HG03280 (cell line): Measurements from ENCODE around the gene SLIT3.

ENCODE experiments used
- ATAC-seq: cut with Tn5 transposase; IDR thresholded peaks from one replicate; pipeline ENCODE4 v1.9.1; 2021; ENCODE audit warnings: mild to moderate bottlenecking, moderate library complexity; ENCODE audit not compliant: unreplicated experiment

Gene SLIT3

GRCh38 chr5:168847511-168848073, 453.3 kb downstream of the SLIT3 start:
- no peak for ATAC-seq

GRCh38 chr5:168844922-168845296, 456.0 kb downstream of the SLIT3 start:
- no peak for ATAC-seq

- ATAC-seq = no peak
Measured at GRCh38 chr5:168844016-168844921, 456.7 kb downstream of the SLIT3 start.

GRCh38 chr5:168843277-168844015, 457.5 kb downstream of the SLIT3 start:
- ATAC-seq = no peak

GRCh38 chr5:168842571-168843205, 458.3 kb downstream of the SLIT3 start:
- ATAC-seq = no peak

- no peak for ATAC-seq
Measured at GRCh38 chr5:168837852-168838251, 463.1 kb downstream of the SLIT3 start.

- ATAC-seq = no peak
Measured at GRCh38 chr5:168836603-168837231, 464.2 kb downstream of the SLIT3 start.

GRCh38 chr5:168833936-168834335, 467.0 kb downstream of the SLIT3 start:
- no peak for ATAC-seq

GRCh38 chr5:168833383-168833782, 467.6 kb downstream of the SLIT3 start:
- ATAC-seq = no peak

- ATAC-seq = no peak
Measured at GRCh38 chr5:168832308-168832707, 468.6 kb downstream of the SLIT3 start.

GRCh38 chr5:168831383-168831782, 469.6 kb downstream of the SLIT3 start:
- ATAC-seq = no peak

- no peak for ATAC-seq
Measured at GRCh38 chr5:168830833-168831232, 470.1 kb downstream of the SLIT3 start.

- ATAC-seq = no peak
Measured at GRCh38 chr5:168829922-168830417, 471.0 kb downstream of the SLIT3 start.

- ATAC-seq = no peak
Measured at GRCh38 chr5:168829044-168829443, 471.9 kb downstream of the SLIT3 start.

- ATAC-seq = no peak
Measured at GRCh38 chr5:168827636-168828035, 473.3 kb downstream of the SLIT3 start.

GRCh38 chr5:168826246-168826725, 474.7 kb downstream of the SLIT3 start:
- ATAC-seq = no peak

GRCh38 chr5:168822745-168823281, 478.1 kb downstream of the SLIT3 start:
- ATAC-seq = no peak

- ATAC-seq = no peak
Measured at GRCh38 chr5:168822248-168822744, 478.6 kb downstream of the SLIT3 start.

GRCh38 chr5:168820874-168821273, 480.1 kb downstream of the SLIT3 start:
- ATAC-seq = no peak
